ENCODE measurements around the gene KATNAL2. TPM values are rescaled to one million over a fixed set of nuclear protein-coding genes. Genes with fewer than 3 reads are reported as not detected.

The KATNAL2 gene
- total RNA-seq, 4 donors from 2014 or later: 4.4 to 5.2 (median 5.0) TPM

DNA sequence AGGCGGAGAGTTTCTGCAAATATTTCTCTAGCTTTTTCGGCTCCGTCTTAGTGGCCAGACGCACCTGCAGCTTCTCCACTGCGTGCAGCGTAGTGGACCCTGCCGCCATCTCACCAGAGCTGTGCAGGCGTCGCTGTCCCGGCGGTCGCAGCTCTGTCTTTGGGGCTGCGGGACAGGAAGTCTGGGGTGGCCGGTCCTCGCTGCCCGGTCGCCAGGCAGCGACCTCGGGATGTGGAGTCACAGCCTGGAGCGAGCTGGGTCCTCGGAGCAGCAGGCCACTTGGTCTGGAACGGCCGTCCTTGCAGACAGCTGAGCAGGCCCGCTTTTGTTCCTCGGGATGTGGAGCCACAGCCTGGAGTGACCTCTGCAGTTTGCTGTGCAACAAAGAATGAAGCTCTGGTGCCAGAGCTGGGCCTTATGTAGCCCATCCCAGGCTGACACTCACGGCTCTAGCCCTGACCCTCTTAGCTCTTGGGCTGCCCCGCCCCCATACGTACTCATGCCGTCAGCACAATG is 117.8 kb downstream of the KATNAL2 start, which contains the start of gene ELOA2:
TSS of gene ELOA2 (minus strand) at position 466 of the 516 bp plus-strand sequence. CDS start at position 109, 357 bp downstream.
- no peak for DNase-seq
- Histone ChIP-seq H3K27ac (no peak within 1 kb of the TSS), H3K4me1 (no peaks in the 10 kb centered on the region), H3K27me3 (no peaks in the 10 kb centered on the region), H3K36me3 (no peaks in the 10 kb centered on the region), H3K4me3 (no peak within 1 kb of the TSS), H3K9me3 (no peaks in the 10 kb centered on the region)
- TF ChIP-seq EP300 (IDR thresholded peaks at IDR 0.05; ENCODE audit: low read depth) (no peak), POLR2A (IDR thresholded peaks at IDR 0.05) (no peak), POLR2AphosphoS5 (IDR thresholded peaks at IDR 0.05) (no peak)
- TF ChIP-seq, protein P1, sequence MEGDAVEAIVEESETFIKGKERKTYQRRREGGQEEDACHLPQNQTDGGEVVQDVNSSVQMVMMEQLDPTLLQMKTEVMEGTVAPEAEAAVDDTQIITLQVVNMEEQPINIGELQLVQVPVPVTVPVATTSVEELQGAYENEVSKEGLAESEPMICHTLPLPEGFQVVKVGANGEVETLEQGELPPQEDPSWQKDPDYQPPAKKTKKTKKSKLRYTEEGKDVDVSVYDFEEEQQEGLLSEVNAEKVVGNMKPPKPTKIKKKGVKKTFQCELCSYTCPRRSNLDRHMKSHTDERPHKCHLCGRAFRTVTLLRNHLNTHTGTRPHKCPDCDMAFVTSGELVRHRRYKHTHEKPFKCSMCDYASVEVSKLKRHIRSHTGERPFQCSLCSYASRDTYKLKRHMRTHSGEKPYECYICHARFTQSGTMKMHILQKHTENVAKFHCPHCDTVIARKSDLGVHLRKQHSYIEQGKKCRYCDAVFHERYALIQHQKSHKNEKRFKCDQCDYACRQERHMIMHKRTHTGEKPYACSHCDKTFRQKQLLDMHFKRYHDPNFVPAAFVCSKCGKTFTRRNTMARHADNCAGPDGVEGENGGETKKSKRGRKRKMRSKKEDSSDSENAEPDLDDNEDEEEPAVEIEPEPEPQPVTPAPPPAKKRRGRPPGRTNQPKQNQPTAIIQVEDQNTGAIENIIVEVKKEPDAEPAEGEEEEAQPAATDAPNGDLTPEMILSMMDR (IDR thresholded peaks at IDR 0.05): no peak
- in situ Hi-C loops (cut with MboI; ENCODE audit: low pct_ligation_motif_present in 1 of 4, low pct_unique_long_range_greater_than_20kb in 1 of 4, low sequenced_read_pairs in 3 of 4) (no loop called here), intact Hi-C loops (cut with DNase I; ENCODE audit: low total_unique reads) (no loop called here)
- WGBS, 2 donors (ENCODE audit: low coverage in 1 of 2): 94% methylated on average over 22 of the region's 29 CpGs; no CpG with 5 or more reads in 1 of the 2 donors

DNA sequence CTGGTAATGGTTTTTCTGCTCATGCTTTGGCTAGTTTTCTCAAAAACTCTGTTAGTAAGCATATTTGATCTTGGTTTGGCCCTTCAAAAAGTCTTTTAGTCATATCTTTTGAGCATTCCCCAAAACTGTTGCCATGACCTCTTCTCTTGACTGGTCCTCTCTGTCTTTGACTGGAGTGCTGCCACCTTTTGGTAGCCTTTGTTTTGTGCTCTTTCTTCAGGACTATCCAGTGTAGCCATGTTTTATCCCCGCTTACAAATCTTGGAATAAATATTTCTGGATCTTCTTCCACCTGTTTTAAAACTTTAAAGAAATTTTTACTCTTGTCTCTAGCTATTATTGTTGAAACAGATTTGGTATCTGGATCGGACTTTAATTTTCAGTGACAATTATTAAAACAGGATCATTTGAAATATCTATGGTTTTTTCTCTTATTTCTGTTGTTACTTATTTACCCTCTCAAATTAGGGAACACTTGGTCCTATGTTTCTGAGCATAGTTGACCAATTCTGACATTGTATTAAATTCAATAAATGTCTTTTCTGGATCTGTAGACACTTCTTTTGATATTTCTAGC is 119.0 kb downstream of the KATNAL2 start:
- WGBS, 2 donors (ENCODE audit: low coverage in 1 of 2): 73 to 81% methylated on average over 2 of the region's 2 CpGs
- Histone ChIP-seq H3K27me3 (no peaks in the 10 kb centered on the region), H3K9me3 (no peaks in the 10 kb centered on the region), H3K4me1 (no peaks in the 10 kb centered on the region), H3K27ac (no peak overlapping the region), H3K36me3 (no peaks in the 10 kb centered on the region), H3K4me3 (no peak overlapping the region)
- in situ Hi-C loops (cut with MboI; ENCODE audit: low pct_ligation_motif_present in 1 of 4, low pct_unique_long_range_greater_than_20kb in 1 of 4, low sequenced_read_pairs in 3 of 4): no loop called here
- intact Hi-C loops (cut with DNase I; ENCODE audit: low total_unique reads): no loop called here
- no peak for DNase-seq
- TF ChIP-seq, protein P1 (IDR thresholded peaks at IDR 0.05): peak in 3 of 5 experiments; percentile 15 to 37 (median 25)
- TF ChIP-seq EP300 (IDR thresholded peaks at IDR 0.05; ENCODE audit: low read depth) (no peak), POLR2A (IDR thresholded peaks at IDR 0.05) (no peak), POLR2AphosphoS5 (IDR thresholded peaks at IDR 0.05) (no peak)

DNA sequence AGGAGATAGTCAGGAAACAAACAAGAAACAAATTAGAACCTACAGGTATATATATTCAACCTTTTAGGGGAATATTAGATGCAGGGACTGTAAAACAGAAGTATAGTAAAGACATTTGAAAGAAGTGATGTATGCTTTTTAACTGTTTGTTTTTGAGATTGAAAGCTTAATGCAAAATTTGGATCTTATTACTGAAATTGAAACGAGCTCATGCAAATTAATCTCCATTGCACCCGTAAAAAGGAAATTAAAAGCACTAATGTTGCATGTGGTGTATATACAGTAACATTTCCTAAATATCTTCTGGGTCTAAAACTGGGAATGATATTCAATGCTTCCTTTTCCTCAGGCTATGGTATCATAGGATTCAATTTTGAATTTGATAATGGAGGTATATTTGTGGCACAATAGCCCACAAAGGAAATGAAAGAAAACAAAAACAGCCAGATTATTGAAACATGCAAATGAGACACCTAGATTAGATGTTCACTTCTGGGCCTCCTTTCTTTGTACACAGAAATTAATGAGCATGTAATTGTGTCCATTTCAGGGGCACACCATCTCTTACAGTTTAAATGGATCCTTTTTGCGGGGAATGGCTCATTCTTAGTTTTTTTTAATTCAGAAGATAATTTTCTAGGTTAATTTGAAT is 119.7 kb downstream of the KATNAL2 start:
- 83 to 84% methylated on average over 3 of the region's 3 CpGs for WGBS, 2 donors (ENCODE audit: low coverage in 1 of 2)
- intact Hi-C loops (cut with DNase I; ENCODE audit: low total_unique reads) (no loop called here), in situ Hi-C loops (cut with MboI; ENCODE audit: low pct_ligation_motif_present in 1 of 4, low pct_unique_long_range_greater_than_20kb in 1 of 4, low sequenced_read_pairs in 3 of 4) (no loop called here)
- no peak overlapping the region for H3K27ac ChIP-seq
- H3K9me3 ChIP-seq: no peaks in the 10 kb centered on the region
- no peaks in the 10 kb centered on the region for H3K36me3 ChIP-seq
- no peaks in the 10 kb centered on the region for H3K4me1 ChIP-seq
- no peak for DNase-seq
- TF ChIP-seq POLR2A (IDR thresholded peaks at IDR 0.05) (no peak), EP300 (IDR thresholded peaks at IDR 0.05; ENCODE audit: low read depth) (no peak), POLR2AphosphoS5 (IDR thresholded peaks at IDR 0.05) (no peak)
- TF ChIP-seq, protein P1 (IDR thresholded peaks at IDR 0.05): no peak
- H3K4me3 ChIP-seq: no peak overlapping the region
- no peaks in the 10 kb centered on the region for H3K27me3 ChIP-seq

DNA sequence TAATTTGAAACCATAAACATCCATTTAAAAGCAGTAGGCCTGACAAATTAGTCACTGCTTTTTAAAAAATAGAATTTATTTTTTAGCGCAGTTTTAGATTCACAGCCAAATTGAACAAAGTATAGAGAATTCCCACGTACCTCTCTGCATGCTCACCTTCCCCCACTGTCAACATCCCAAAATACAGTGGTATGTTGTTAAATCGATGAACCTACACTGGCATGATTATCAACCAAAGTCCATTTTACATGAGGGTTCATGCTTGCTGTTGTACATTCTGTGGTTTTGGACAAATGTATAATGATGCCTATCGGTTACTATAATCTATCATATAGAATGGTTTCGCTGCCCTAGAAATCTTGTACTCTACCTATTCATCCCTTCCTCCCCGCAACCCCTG is 123.6 kb downstream of the KATNAL2 start:
- no peak for DNase-seq
- WGBS, 2 donors (ENCODE audit: low coverage in 1 of 2): 78 to 88% methylated on average over 5 to 6 of the region's 6 CpGs
- Histone ChIP-seq H3K27me3 (no peaks in the 10 kb centered on the region), H3K9me3 (no peaks in the 10 kb centered on the region), H3K4me3 (no peak overlapping the region), H3K4me1 (no peaks in the 10 kb centered on the region), H3K27ac (no peak overlapping the region), H3K36me3 (no peaks in the 10 kb centered on the region)
- intact Hi-C loops (cut with DNase I; ENCODE audit: low total_unique reads): no loop called here
- TF ChIP-seq POLR2A (IDR thresholded peaks at IDR 0.05) (no peak), EP300 (IDR thresholded peaks at IDR 0.05; ENCODE audit: low read depth) (no peak), POLR2AphosphoS5 (IDR thresholded peaks at IDR 0.05) (no peak)
- TF ChIP-seq, protein P1 (IDR thresholded peaks at IDR 0.05): no peak
- in situ Hi-C loops (cut with MboI; ENCODE audit: low pct_ligation_motif_present in 1 of 4, low pct_unique_long_range_greater_than_20kb in 1 of 4, low sequenced_read_pairs in 3 of 4): no loop called here
